Esophagus squamous epithelium (tissue), 4 donors: ENCODE results near the gene HDAC1.

Source experiments
- POLR2A ChIP-seq, 4 donors: fragments of 450-650 bp; IDR thresholded peaks; one replicate each; pipeline ENCODE4 v1.6.1; 2017; ENCODE audit warnings: antibody characterized with exemption in 4 of 4, mild to moderate bottlenecking in 4 of 4, moderate library complexity in 3 of 4
- TF ChIP-seq, protein P1 (sequence below), 6 experiments: fragments of 450-650 bp in 4 of 6; fragments of 200-600 bp in 2 of 6; sonication (generic) in 2 of 6; IDR thresholded peaks; one replicate each; pipeline ENCODE4 v1.5.1; 2016 to 2019; ENCODE audit warnings: antibody characterized with exemption in 6 of 6, mild to moderate bottlenecking in 4 of 6, moderate library complexity in 4 of 6

DNA sequence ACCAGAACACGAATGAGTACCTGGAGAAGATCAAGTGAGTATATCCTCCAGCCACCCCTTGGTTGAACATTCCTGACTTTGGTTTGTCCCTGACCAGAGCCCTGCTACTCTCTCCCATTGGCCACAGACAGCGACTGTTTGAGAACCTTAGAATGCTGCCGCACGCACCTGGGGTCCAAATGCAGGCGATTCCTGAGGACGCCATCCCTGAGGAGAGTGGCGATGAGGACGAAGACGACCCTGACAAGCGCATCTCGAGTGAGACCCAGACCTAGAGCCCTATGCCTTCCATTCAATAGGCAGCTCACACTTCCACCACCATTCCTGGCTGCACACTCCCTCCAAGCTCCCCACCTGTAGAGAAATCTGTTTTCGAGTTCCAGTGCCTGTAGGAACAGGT lies 39.7 kb downstream of the HDAC1 start:
- TF ChIP-seq, protein P1, sequence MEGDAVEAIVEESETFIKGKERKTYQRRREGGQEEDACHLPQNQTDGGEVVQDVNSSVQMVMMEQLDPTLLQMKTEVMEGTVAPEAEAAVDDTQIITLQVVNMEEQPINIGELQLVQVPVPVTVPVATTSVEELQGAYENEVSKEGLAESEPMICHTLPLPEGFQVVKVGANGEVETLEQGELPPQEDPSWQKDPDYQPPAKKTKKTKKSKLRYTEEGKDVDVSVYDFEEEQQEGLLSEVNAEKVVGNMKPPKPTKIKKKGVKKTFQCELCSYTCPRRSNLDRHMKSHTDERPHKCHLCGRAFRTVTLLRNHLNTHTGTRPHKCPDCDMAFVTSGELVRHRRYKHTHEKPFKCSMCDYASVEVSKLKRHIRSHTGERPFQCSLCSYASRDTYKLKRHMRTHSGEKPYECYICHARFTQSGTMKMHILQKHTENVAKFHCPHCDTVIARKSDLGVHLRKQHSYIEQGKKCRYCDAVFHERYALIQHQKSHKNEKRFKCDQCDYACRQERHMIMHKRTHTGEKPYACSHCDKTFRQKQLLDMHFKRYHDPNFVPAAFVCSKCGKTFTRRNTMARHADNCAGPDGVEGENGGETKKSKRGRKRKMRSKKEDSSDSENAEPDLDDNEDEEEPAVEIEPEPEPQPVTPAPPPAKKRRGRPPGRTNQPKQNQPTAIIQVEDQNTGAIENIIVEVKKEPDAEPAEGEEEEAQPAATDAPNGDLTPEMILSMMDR (IDR thresholded peaks at IDR 0.05), result no peak
- no peak for TF ChIP-seq POLR2A (IDR thresholded peaks at IDR 0.05)
